HG03520 (cell line): ENCODE measurements around the gene ALG1.
"Not testable (repeated sequence)": the region's sequence is repeated elsewhere in the genome, so short reads cannot be mapped to it uniquely, and the experiment has no call there.

Experiments used
- ATAC-seq: cut with Tn5 transposase; IDR thresholded peaks from one replicate; pipeline ENCODE4 v1.9.1; 2021; ENCODE audit warnings: mild to moderate bottlenecking, moderate library complexity; ENCODE audit not compliant: unreplicated experiment

Gene ALG1

GRCh38 chr16:5044581-5044980 is 27.1 kb upstream of the ALG1 start:
- not testable (repeated sequence) for ATAC-seq

GRCh38 chr16:5045499-5046115 is 26.0 kb upstream of the ALG1 start:
- ATAC-seq: no peak

GRCh38 chr16:5046914-5047313 is 24.7 kb upstream of the ALG1 start:
- ATAC-seq: no peak

- no peak for ATAC-seq
Measured at GRCh38 chr16:5054876-5055865, 16.5 kb upstream of the ALG1 start.

- peak; percentile 65 for ATAC-seq
Measured at GRCh38 chr16:5056352-5056751, 15.3 kb upstream of the ALG1 start.

- ATAC-seq: no peak
Measured at GRCh38 chr16:5058476-5058875, 13.2 kb upstream of the ALG1 start.

GRCh38 chr16:5059386-5060072 is 12.1 kb upstream of the ALG1 start:
- ATAC-seq: no peak

- no peak for ATAC-seq
Measured at GRCh38 chr16:5060073-5060641, 11.5 kb upstream of the ALG1 start.

GRCh38 chr16:5062051-5062450 is 9.6 kb upstream of the ALG1 start:
- no peak for ATAC-seq

- ATAC-seq: no peak
Measured at GRCh38 chr16:5062790-5063765, 8.6 kb upstream of the ALG1 start.

GRCh38 chr16:5064915-5065314 is 6.7 kb upstream of the ALG1 start:
- ATAC-seq: no peak

GRCh38 chr16:5065326-5065725 is 6.3 kb upstream of the ALG1 start:
- ATAC-seq: no peak

GRCh38 chr16:5065813-5066212 is 5.8 kb upstream of the ALG1 start, which contains the start of gene C16orf89:
C16orf89 (minus strand) TSS chr16:5065956; CDS start chr16:5065908, 48 bp downstream.
- no peak for ATAC-seq

GRCh38 chr16:5066511-5066910 is 5.1 kb upstream of the ALG1 start:
- ATAC-seq: no peak

GRCh38 chr16:5069048-5069447 is 2.6 kb upstream of the ALG1 start:
- no peak for ATAC-seq

GRCh38 chr16:5069854-5070253 is 1.8 kb upstream of the ALG1 start:
- no peak for ATAC-seq

- ATAC-seq: no peak
Measured at GRCh38 chr16:5070431-5071186, 1.0 kb upstream of the ALG1 start.

- ATAC-seq: no peak
Measured at GRCh38 chr16:5071341-5071680, 332 bp upstream of the ALG1 start.
